H9 (cell line): ENCODE data around the gene SLC24A1. TPM values are rescaled to one million over a fixed set of nuclear protein-coding genes. Genes with fewer than 3 reads are reported as not detected.

Source experiments
- DNase-seq: peaks from one replicate; pipeline ENCODE4 v3.0.0-alpha.2; 2017
- H2AFZ ChIP-seq: one replicate; pipeline ENCODE4 v1.6.1; 2013; ENCODE audit warnings: mild to moderate bottlenecking, low read length, control low read depth, moderate library complexity
- H2AK5ac ChIP-seq: 2 replicates; pipeline ENCODE4 v1.6.1; 2013; ENCODE audit warnings: low read length, control low read depth, mixed read lengths; ENCODE audit not compliant: insufficient read length
- H2BK120ac ChIP-seq: one replicate; pipeline ENCODE4 v1.6.1; 2013; ENCODE audit warnings: low read depth, mild to moderate bottlenecking, low read length, control low read depth, inconsistent platforms; ENCODE audit not compliant: poor library complexity, severe bottlenecking
- H2BK12ac ChIP-seq: 2 replicates; pipeline ENCODE4 v1.6.1; 2013; ENCODE audit warnings: low read length, control low read depth, mixed read lengths, low read depth; ENCODE audit not compliant: insufficient read length
- H2BK15ac ChIP-seq: 2 replicates; pipeline ENCODE4 v1.6.1; 2013; ENCODE audit warnings: low read depth, low read length, control low read depth
- H2BK20ac ChIP-seq: one replicate; pipeline ENCODE4 v1.6.1; 2013; ENCODE audit warnings: low read depth, mild to moderate bottlenecking, low read length, control low read depth, inconsistent platforms; ENCODE audit not compliant: poor library complexity, severe bottlenecking
- H2BK5ac ChIP-seq: 2 replicates; pipeline ENCODE4 v1.6.1; 2013; ENCODE audit warnings: low read length, control low read depth, mixed read lengths; ENCODE audit not compliant: insufficient read length
- H3K14ac ChIP-seq: 2 replicates; pipeline ENCODE4 v1.6.1; 2013; ENCODE audit warnings: low read length, control low read depth; ENCODE audit not compliant: insufficient read depth
- H3K18ac ChIP-seq: 2 replicates; pipeline ENCODE4 v1.6.1; 2013; ENCODE audit warnings: low read depth, mild to moderate bottlenecking, mixed read lengths, low read length, control low read depth; ENCODE audit not compliant: insufficient read length
- H3K23ac ChIP-seq: 2 replicates; pipeline ENCODE4 v1.6.1; 2013; ENCODE audit warnings: low read length, control low read depth, mixed read lengths, low read depth; ENCODE audit not compliant: insufficient read length
- H3K23me2 ChIP-seq: 2 replicates; pipeline ENCODE4 v1.6.1; 2013; ENCODE audit warnings: low read depth, mild to moderate bottlenecking, mixed read lengths, low read length, control low read depth; ENCODE audit not compliant: insufficient read length, poor library complexity, severe bottlenecking
- H3K27ac ChIP-seq: 2 replicates; pipeline ENCODE4 v1.5.1; 2013; ENCODE audit warnings: low read length, control low read depth, mixed read lengths, low read depth; ENCODE audit not compliant: insufficient read length
- H3K27me3 ChIP-seq: 2 replicates; pipeline ENCODE4 v1.6.1; 2013; ENCODE audit warnings: low read length, control low read depth, inconsistent platforms; ENCODE audit not compliant: insufficient read depth
- H3K4ac ChIP-seq: 2 replicates; pipeline ENCODE4 v1.6.1; 2013; ENCODE audit warnings: low read depth, mild to moderate bottlenecking, control low read depth, inconsistent platforms, low read length, moderate library complexity
- H3K4me1 ChIP-seq: 2 replicates; pipeline ENCODE4 v1.6.1; 2013; ENCODE audit warnings: low read length, control low read depth, inconsistent platforms; ENCODE audit not compliant: insufficient read depth
- H3K4me2 ChIP-seq: 2 replicates; pipeline ENCODE4 v1.6.1; 2013; ENCODE audit warnings: low read length, control low read depth, mixed read lengths; ENCODE audit not compliant: insufficient read length, insufficient read depth
- H3K56ac ChIP-seq: 2 replicates; pipeline ENCODE4 v1.6.1; 2013; ENCODE audit warnings: low read depth, mild to moderate bottlenecking, mixed read lengths, low read length, control low read depth; ENCODE audit not compliant: insufficient read length
- H3K79me1 ChIP-seq: 2 replicates; pipeline ENCODE4 v1.6.1; 2013; ENCODE audit warnings: low read depth, mild to moderate bottlenecking, moderate library complexity, low read length, control low read depth, inconsistent platforms; ENCODE audit not compliant: insufficient read depth, poor library complexity, severe bottlenecking
- H3K79me2 ChIP-seq: 2 replicates; pipeline ENCODE4 v1.6.1; 2013; ENCODE audit warnings: low read length, control low read depth, inconsistent platforms; ENCODE audit not compliant: insufficient read depth
- H3K9ac ChIP-seq: 2 replicates; pipeline ENCODE4 v1.6.1; 2013; ENCODE audit warnings: low read length, control low read depth, mixed read lengths; ENCODE audit not compliant: insufficient read length; ENCODE audit errors: extremely low read depth
- H3K9me3 ChIP-seq: one replicate; pipeline ENCODE4 v1.6.1; 2013; ENCODE audit warnings: low read depth, low read length, inconsistent platforms; ENCODE audit not compliant: control insufficient read depth
- H3T11ph ChIP-seq: one replicate; pipeline ENCODE4 v1.6.1; 2013; ENCODE audit warnings: mild to moderate bottlenecking, low read length, control low read depth, inconsistent platforms
- H4K20me1 ChIP-seq: one replicate; pipeline ENCODE4 v1.6.1; 2013; ENCODE audit not compliant: control insufficient read depth, insufficient read length, insufficient read depth
- H4K5ac ChIP-seq: 2 replicates; pipeline ENCODE4 v1.6.1; 2013; ENCODE audit warnings: low read depth, mild to moderate bottlenecking, mixed read lengths, low read length, control low read depth; ENCODE audit not compliant: insufficient read length
- H4K8ac ChIP-seq: replicated peaks from 2 replicates; pipeline ENCODE4 v1.6.1; 2013; ENCODE audit warnings: low read length, control low read depth, mixed read lengths, low read depth; ENCODE audit not compliant: insufficient read length
- H4K91ac ChIP-seq: 2 replicates; pipeline ENCODE4 v1.6.1; 2013; ENCODE audit warnings: low read depth, mild to moderate bottlenecking, moderate library complexity, mixed read lengths, low read length, control low read depth; ENCODE audit not compliant: insufficient read length
- H3K27ac Mint-ChIP-seq, 3 experiments: 2 replicates in 2 of 3; 3 replicates in 1 of 3; pipeline ENCODE4 v1.8.0; 2020 to 2021; ENCODE audit warnings: mixed read lengths in 3 of 3, mild to moderate bottlenecking in 1 of 3, moderate library complexity in 1 of 3
- H3K27me3 Mint-ChIP-seq: 2 replicates; pipeline ENCODE4 v1.8.0; 2021; ENCODE audit warnings: low read depth, mild to moderate bottlenecking, moderate library complexity, mixed read lengths
- H3K36me3 Mint-ChIP-seq, 3 experiments: 2 replicates in 2 of 3; 3 replicates in 1 of 3; pipeline ENCODE4 v1.8.0; 2020 to 2021; ENCODE audit warnings: low read depth in 3 of 3, mixed read lengths in 3 of 3; ENCODE audit not compliant: insufficient read depth in 1 of 3
- H3K4me1 Mint-ChIP-seq, 2 experiments: 2 replicates each; pipeline ENCODE4 v1.8.0; 2020; ENCODE audit warnings: mixed read lengths in 2 of 2
- H3K4me3 Mint-ChIP-seq, 2 experiments: 2 replicates in 1 of 2; 3 replicates in 1 of 2; pipeline ENCODE4 v1.8.0; 2020 to 2021; ENCODE audit warnings: mild to moderate bottlenecking in 2 of 2, mixed read lengths in 2 of 2, moderate library complexity in 1 of 2
- H3K9me3 Mint-ChIP-seq, 2 experiments: 2 replicates in 1 of 2; 3 replicates in 1 of 2; pipeline ENCODE4 v1.8.0; 2020; ENCODE audit warnings: mild to moderate bottlenecking in 2 of 2, mixed read lengths in 2 of 2, moderate library complexity in 1 of 2
- WGBS: extraction: QIAGEN DNeasy Blood & Tissue Kit; methylation state at CpG from one replicate; pipeline ENCODE4 v1.1.7; 2013; ENCODE audit warnings: missing lambda C conversion rate, low lambda C conversion rate, mixed read lengths; ENCODE audit not compliant: insufficient read length; ENCODE audit errors: extremely low coverage; 5-methylcytosine and 5-hydroxymethylcytosine counted together
- total RNA-seq: library from RNA; stranded (reverse); gene quantifications from 2 replicates; pipeline ENCODE4 v1.2.1, GENCODE V29; 2021
- TF ChIP-seq, protein P1 (sequence below): fragments of 200-600 bp; sonication (generic); conservative IDR thresholded peaks from 3 replicates; pipeline ENCODE4 v1.8.0; 2021; ENCODE audit warnings: antibody characterized with exemption, mild to moderate bottlenecking

The SLC24A1 gene
- total RNA-seq, 1 experiment from 2014 or later: 8.6 TPM

DNA sequence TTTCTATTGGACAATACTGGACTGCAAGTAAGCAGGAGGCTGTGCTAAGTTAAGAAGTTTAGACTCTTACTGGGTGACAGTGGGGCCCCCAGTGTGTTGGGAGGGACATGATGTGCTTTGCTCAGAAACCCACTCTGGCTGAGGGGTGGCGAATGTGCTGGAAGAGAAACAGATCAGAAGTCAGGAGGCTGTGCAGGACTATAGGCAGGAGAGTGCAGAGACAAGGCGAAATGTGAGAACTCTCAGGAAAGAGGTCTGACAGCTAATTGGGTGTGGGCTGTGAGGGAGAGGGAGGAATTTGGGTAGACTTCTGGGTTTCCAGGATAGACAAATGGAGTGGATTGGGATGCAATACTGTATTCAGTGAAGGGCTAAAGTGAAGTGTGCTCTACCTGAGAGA is 12.0 kb downstream of the SLC24A1 start:
- no peak overlapping the region for H2AK5ac ChIP-seq
- no peaks in the 10 kb centered on the region for H4K20me1 ChIP-seq
- no peaks in the 10 kb centered on the region for H3K79me1 ChIP-seq
- H3K14ac ChIP-seq: no peak overlapping the region
- no peaks in the 10 kb centered on the region for H3K23me2 ChIP-seq
- no peak overlapping the region for H2AFZ ChIP-seq
- H2BK120ac ChIP-seq: no peak overlapping the region
- H3T11ph ChIP-seq: no peak overlapping the region
- H3K79me2 ChIP-seq: no peaks in the 10 kb centered on the region
- peaks cover 15 to 16% of the 10 kb centered on the region in 2 experiments for H3K4me1 Mint-ChIP-seq
- no peak overlapping the region for H3K56ac ChIP-seq
- H4K5ac ChIP-seq: no peak overlapping the region
- no peaks in the 10 kb centered on the region for H3K27me3 Mint-ChIP-seq
- H4K91ac ChIP-seq: no peak overlapping the region
- H3K18ac ChIP-seq: no peak overlapping the region
- H3K36me3 Mint-ChIP-seq: no peaks in the 10 kb centered on the region
- H2BK5ac ChIP-seq: no peak overlapping the region
- H2BK20ac ChIP-seq: no peak overlapping the region
- no peak overlapping the region for H4K8ac ChIP-seq
- no CpG with 5 or more reads among the region's 2 CpGs for WGBS
- H3K4ac ChIP-seq: no peak overlapping the region
- H3K27ac Mint-ChIP-seq: no peak overlapping the region
- no peaks in the 10 kb centered on the region for H3K9me3 ChIP-seq
- DNase-seq: no peak
- TF ChIP-seq, protein P1, sequence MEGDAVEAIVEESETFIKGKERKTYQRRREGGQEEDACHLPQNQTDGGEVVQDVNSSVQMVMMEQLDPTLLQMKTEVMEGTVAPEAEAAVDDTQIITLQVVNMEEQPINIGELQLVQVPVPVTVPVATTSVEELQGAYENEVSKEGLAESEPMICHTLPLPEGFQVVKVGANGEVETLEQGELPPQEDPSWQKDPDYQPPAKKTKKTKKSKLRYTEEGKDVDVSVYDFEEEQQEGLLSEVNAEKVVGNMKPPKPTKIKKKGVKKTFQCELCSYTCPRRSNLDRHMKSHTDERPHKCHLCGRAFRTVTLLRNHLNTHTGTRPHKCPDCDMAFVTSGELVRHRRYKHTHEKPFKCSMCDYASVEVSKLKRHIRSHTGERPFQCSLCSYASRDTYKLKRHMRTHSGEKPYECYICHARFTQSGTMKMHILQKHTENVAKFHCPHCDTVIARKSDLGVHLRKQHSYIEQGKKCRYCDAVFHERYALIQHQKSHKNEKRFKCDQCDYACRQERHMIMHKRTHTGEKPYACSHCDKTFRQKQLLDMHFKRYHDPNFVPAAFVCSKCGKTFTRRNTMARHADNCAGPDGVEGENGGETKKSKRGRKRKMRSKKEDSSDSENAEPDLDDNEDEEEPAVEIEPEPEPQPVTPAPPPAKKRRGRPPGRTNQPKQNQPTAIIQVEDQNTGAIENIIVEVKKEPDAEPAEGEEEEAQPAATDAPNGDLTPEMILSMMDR: no peak
- H3K4me1 ChIP-seq: no peaks in the 10 kb centered on the region
- H3K27ac ChIP-seq: no peak overlapping the region
- H3K4me3 Mint-ChIP-seq: no peak overlapping the region
- no peak overlapping the region for H3K9ac ChIP-seq
- H3K9me3 Mint-ChIP-seq: no peaks in the 10 kb centered on the region
- no peak overlapping the region for H3K23ac ChIP-seq
- no peak overlapping the region for H3K4me2 ChIP-seq
- H2BK15ac ChIP-seq: no peak overlapping the region
- no peaks in the 10 kb centered on the region for H3K27me3 ChIP-seq
- H2BK12ac ChIP-seq: no peak overlapping the region
